ENCODE measurements around the gene TRAK2.
"Not testable (repeated sequence)": the region's sequence is repeated elsewhere in the genome, so short reads cannot be mapped to it uniquely, and the experiment has no call there.

Gene TRAK2

GRCh38 chr2:201440182-201440581, 11.1 kb downstream of the TRAK2 start:
- Histone ChIP-seq H3K4me3 (ENCODE audit: low read depth, low read length, poor library complexity, severe bottlenecking) (no peak overlapping the region), H3K9ac (ENCODE audit: low read length) (no peak overlapping the region), H3K36me3 (ENCODE audit: insufficient read depth, low read length) (no peaks in the 10 kb centered on the region), H2AFZ (ENCODE audit: low read length) (no peak overlapping the region), H3K9me3 (ENCODE audit: low read length) (no peaks in the 10 kb centered on the region), H3K4me1 (ENCODE audit: insufficient read depth, low read length, severe bottlenecking) (peaks cover 7% of the 10 kb centered on the region), H3K4me2 (ENCODE audit: low read length) (no peak overlapping the region), H3F3A (ENCODE audit: insufficient read depth, low read length) (no peaks in the 10 kb centered on the region), H4K20me1 (ENCODE audit: insufficient read depth, low read length) (no peaks in the 10 kb centered on the region), H3K79me2 (ENCODE audit: insufficient read depth, low read length) (no peaks in the 10 kb centered on the region; the same call in 1 of the 2 replicates), H3K27ac (ENCODE audit: low read depth, low read length, poor library complexity, severe bottlenecking) (no peak overlapping the region), H3K9me2 (ENCODE audit: low read depth, low read length) (no peaks in the 10 kb centered on the region), H3K27me3 (ENCODE audit: insufficient read depth, low read length) (no peaks in the 10 kb centered on the region)
- TF ChIP-seq CTCF (IDR thresholded peaks at IDR 0.05; ENCODE audit: low read length) (no peak), EZH2 (IDR thresholded peaks at IDR 0.05; ENCODE audit: borderline replicate concordance, low read length) (no peak)

- H3K79me2 ChIP-seq (ENCODE audit: insufficient read depth, low read length); H3K4me2 ChIP-seq (ENCODE audit: low read length); H3K9ac ChIP-seq (ENCODE audit: low read length); H3K9me2 ChIP-seq (ENCODE audit: low read depth, low read length); H3K9me3 ChIP-seq (ENCODE audit: low read length); H3F3A ChIP-seq (ENCODE audit: insufficient read depth, low read length); H2AFZ ChIP-seq (ENCODE audit: low read length); H3K4me3 ChIP-seq (ENCODE audit: low read depth, low read length, poor library complexity, severe bottlenecking); H3K36me3 ChIP-seq (ENCODE audit: insufficient read depth, low read length); H3K27me3 ChIP-seq (ENCODE audit: insufficient read depth, low read length); H4K20me1 ChIP-seq (ENCODE audit: insufficient read depth, low read length); H3K4me1 ChIP-seq (ENCODE audit: insufficient read depth, low read length, severe bottlenecking); H3K27ac ChIP-seq (ENCODE audit: low read depth, low read length, poor library complexity, severe bottlenecking): not testable (repeated sequence)
Observed at GRCh38 chr2:201439336-201439922, 11.8 kb downstream of the TRAK2 start.

- no peaks in the 10 kb centered on the region; the same call in 1 of the 2 replicates for H3K79me2 ChIP-seq (ENCODE audit: insufficient read depth, low read length)
- no peaks in the 10 kb centered on the region for H3F3A ChIP-seq (ENCODE audit: insufficient read depth, low read length)
- H3K36me3 ChIP-seq (ENCODE audit: insufficient read depth, low read length) = no peaks in the 10 kb centered on the region
- no peak overlapping the region for H3K27ac ChIP-seq (ENCODE audit: low read depth, low read length, poor library complexity, severe bottlenecking)
- no peaks in the 10 kb centered on the region for H3K27me3 ChIP-seq (ENCODE audit: insufficient read depth, low read length)
- H3K4me1 ChIP-seq (ENCODE audit: insufficient read depth, low read length, severe bottlenecking) = peaks cover 1% of the 10 kb centered on the region
- H3K4me3 ChIP-seq (ENCODE audit: low read depth, low read length, poor library complexity, severe bottlenecking) = no peak overlapping the region
- H2AFZ ChIP-seq (ENCODE audit: low read length) = no peak overlapping the region
- no peak overlapping the region for H3K4me2 ChIP-seq (ENCODE audit: low read length)
- H3K9me2 ChIP-seq (ENCODE audit: low read depth, low read length) = no peaks in the 10 kb centered on the region
- H3K9ac ChIP-seq (ENCODE audit: low read length) = no peak overlapping the region
- TF ChIP-seq EZH2 (IDR thresholded peaks at IDR 0.05; ENCODE audit: borderline replicate concordance, low read length) = no peak
- no peak for TF ChIP-seq CTCF (IDR thresholded peaks at IDR 0.05; ENCODE audit: low read length)
- H3K9me3 ChIP-seq (ENCODE audit: low read length) = no peaks in the 10 kb centered on the region
- H4K20me1 ChIP-seq (ENCODE audit: insufficient read depth, low read length) = no peaks in the 10 kb centered on the region
Observed at GRCh38 chr2:201436141-201436540, 15.1 kb downstream of the TRAK2 start.

- no peak overlapping the region for H2AFZ ChIP-seq (ENCODE audit: low read length)
- H3K27ac ChIP-seq (ENCODE audit: low read depth, low read length, poor library complexity, severe bottlenecking) = no peak overlapping the region
Observed at GRCh38 chr2:201433394-201433995, 17.8 kb downstream of the TRAK2 start.

More at GRCh38 chr2:201433394-201433995, 17.8 kb downstream of the TRAK2 start:
- Histone ChIP-seq H3K9ac (ENCODE audit: low read length) (no peak overlapping the region), H3F3A (ENCODE audit: insufficient read depth, low read length) (no peaks in the 10 kb centered on the region), H4K20me1 (ENCODE audit: insufficient read depth, low read length) (no peaks in the 10 kb centered on the region), H3K4me1 (ENCODE audit: insufficient read depth, low read length, severe bottlenecking) (no peaks in the 10 kb centered on the region), H3K9me2 (ENCODE audit: low read depth, low read length) (no peaks in the 10 kb centered on the region), H3K4me3 (ENCODE audit: low read depth, low read length, poor library complexity, severe bottlenecking) (no peak overlapping the region), H3K9me3 (ENCODE audit: low read length) (no peaks in the 10 kb centered on the region), H3K4me2 (ENCODE audit: low read length) (no peak overlapping the region), H3K79me2 (ENCODE audit: insufficient read depth, low read length) (no peaks in the 10 kb centered on the region; the same call in 1 of the 2 replicates), H3K27me3 (ENCODE audit: insufficient read depth, low read length) (no peaks in the 10 kb centered on the region), H3K36me3 (ENCODE audit: insufficient read depth, low read length) (no peaks in the 10 kb centered on the region)
- no peak for TF ChIP-seq CTCF (IDR thresholded peaks at IDR 0.05; ENCODE audit: low read length)
- TF ChIP-seq EZH2 (IDR thresholded peaks at IDR 0.05; ENCODE audit: borderline replicate concordance, low read length) = no peak

All from OCI-LY1 (cell line).